NB4 (cell line): ENCODE results near the gene ADTRP.

Experiments
- MYC ChIP-seq: IDR thresholded peaks from 2 replicates; pipeline ENCODE4 v1.6.1; 2011; ENCODE audit warnings: low read depth, low read length
- TF ChIP-seq, protein P1 (sequence below): IDR thresholded peaks from one replicate; pipeline ENCODE4 v1.5.1; 2012; ENCODE audit warnings: low read depth, low read length

DNA sequence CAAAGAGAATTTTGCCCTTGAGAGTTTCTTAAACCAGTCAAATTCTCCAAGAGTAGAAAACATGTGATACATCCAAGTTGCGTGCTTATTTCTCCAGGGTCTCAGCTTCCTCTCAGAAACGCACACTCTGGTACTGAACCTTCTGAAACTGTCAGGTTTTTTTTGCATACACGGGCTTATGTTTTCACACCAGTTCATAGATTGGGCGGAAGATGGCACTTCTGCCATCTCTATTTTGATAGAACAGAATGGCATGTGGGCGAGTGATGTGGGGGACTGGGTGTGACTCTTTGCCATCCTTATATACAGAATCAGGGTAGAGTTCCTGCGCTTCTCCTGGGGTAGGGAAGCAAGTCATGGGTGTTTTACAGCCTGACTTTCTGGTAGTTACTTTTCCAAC, 56.4 kb downstream of the ADTRP start:
- TF ChIP-seq, protein P1, sequence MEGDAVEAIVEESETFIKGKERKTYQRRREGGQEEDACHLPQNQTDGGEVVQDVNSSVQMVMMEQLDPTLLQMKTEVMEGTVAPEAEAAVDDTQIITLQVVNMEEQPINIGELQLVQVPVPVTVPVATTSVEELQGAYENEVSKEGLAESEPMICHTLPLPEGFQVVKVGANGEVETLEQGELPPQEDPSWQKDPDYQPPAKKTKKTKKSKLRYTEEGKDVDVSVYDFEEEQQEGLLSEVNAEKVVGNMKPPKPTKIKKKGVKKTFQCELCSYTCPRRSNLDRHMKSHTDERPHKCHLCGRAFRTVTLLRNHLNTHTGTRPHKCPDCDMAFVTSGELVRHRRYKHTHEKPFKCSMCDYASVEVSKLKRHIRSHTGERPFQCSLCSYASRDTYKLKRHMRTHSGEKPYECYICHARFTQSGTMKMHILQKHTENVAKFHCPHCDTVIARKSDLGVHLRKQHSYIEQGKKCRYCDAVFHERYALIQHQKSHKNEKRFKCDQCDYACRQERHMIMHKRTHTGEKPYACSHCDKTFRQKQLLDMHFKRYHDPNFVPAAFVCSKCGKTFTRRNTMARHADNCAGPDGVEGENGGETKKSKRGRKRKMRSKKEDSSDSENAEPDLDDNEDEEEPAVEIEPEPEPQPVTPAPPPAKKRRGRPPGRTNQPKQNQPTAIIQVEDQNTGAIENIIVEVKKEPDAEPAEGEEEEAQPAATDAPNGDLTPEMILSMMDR, result no peak
- no peak for TF ChIP-seq MYC
